GM12892 (cell line): ENCODE results near the gene BIN2.

Experiments
- POLR2A ChIP-seq: IDR thresholded peaks from 2 replicates; pipeline ENCODE4 v1.6.1; 2011; ENCODE audit warnings: low read depth, low read length, control low read depth
- POLR2AphosphoS5 ChIP-seq: IDR thresholded peaks from 2 replicates; pipeline ENCODE4 v1.6.1; 2011; ENCODE audit warnings: low read depth, low read length, control low read depth
- TAF1 ChIP-seq: IDR thresholded peaks from 2 replicates; pipeline ENCODE4 v1.6.1; 2011; ENCODE audit warnings: low read depth, mild to moderate bottlenecking, control low read depth, low read length, borderline replicate concordance

DNA sequence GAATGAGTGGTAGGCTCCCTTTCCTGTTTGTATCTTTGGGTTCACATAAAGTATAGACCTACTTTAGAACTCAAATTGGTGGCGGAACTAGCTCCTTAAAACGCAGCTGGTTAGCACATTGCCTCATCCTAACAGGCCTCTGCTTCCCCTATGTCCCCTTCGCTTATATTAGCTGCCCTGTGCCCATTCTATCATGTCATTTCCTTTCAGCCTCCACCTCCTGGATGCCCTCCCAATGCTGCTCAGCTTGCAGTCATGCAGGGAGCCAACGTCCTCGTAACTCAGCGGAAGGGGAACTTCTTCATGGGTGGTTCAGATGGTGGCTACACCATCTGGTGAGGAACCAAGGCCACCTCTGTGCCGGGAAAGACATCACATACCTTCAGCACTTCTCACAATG is 81.9 kb downstream of the BIN2 start:
- TF ChIP-seq TAF1 (no peak), POLR2A (no peak; the same call in 1 of the 2 replicates), POLR2AphosphoS5 (no peak)
